OCI-LY3 (cell line): Measurements from ENCODE around the gene CUL7.

Experiments used
- EZH2phosphoT487 ChIP-seq: fragments of 200-600 bp; shearing (Covaris generic); IDR thresholded peaks from 2 replicates; pipeline ENCODE4 v1.6.1; 2018; ENCODE audit warnings: antibody characterized with exemption, mixed run types, low read depth
- TF ChIP-seq, protein P1 (sequence below): fragments of 200-600, 300-600 bp; sonication (generic); IDR thresholded peaks from 2 replicates; pipeline ENCODE4 v1.5.1; 2014; ENCODE audit warnings: antibody characterized with exemption, low read length, low read depth

DNA sequence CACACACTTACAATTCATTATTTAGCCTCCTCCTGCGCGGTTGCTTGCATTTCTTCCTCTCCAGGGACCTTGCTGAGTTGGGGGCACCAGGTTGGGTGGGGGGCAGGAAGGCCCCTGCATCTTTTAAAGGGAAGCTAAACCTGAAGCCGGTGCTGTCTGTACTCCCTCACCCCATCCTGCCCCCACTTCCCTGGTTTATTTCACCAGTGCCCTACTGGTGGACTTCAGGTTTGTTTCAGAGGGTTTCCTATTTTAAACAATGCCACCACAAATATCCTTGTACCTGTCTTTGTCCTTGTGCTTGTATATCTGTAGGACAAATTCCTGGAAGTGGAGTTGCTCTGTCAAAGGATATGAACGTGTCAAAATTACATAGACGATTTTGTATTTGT, 43.4 kb upstream of the CUL7 start:
- TF ChIP-seq, protein P1, sequence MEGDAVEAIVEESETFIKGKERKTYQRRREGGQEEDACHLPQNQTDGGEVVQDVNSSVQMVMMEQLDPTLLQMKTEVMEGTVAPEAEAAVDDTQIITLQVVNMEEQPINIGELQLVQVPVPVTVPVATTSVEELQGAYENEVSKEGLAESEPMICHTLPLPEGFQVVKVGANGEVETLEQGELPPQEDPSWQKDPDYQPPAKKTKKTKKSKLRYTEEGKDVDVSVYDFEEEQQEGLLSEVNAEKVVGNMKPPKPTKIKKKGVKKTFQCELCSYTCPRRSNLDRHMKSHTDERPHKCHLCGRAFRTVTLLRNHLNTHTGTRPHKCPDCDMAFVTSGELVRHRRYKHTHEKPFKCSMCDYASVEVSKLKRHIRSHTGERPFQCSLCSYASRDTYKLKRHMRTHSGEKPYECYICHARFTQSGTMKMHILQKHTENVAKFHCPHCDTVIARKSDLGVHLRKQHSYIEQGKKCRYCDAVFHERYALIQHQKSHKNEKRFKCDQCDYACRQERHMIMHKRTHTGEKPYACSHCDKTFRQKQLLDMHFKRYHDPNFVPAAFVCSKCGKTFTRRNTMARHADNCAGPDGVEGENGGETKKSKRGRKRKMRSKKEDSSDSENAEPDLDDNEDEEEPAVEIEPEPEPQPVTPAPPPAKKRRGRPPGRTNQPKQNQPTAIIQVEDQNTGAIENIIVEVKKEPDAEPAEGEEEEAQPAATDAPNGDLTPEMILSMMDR = no peak
- no peak for TF ChIP-seq EZH2phosphoT487
